HepG2 (cell line): ENCODE data around the gene SFTA2. TPM values are rescaled to one million over a fixed set of nuclear protein-coding genes. Genes with fewer than 3 reads are reported as not detected.
A peak's percentile ranks its signal among the peaks of the same experiment; 100 is the strongest.

Experiments
- BRD4 ChIP-seq: sonication (generic); formaldehyde crosslinking; IDR thresholded peaks from 2 replicates; pipeline ENCODE4 v1.4.0; 2020; ENCODE audit warnings: missing genetic modification reagents
- DRAP1 ChIP-seq: IDR thresholded peaks from 2 replicates; pipeline ENCODE4 v1.6.1; 2016; ENCODE audit warnings: missing genetic modification reagents, missing compliant biosample characterization
- HNF4G ChIP-seq, 2 experiments: sonication (generic) in 1 of 2; formaldehyde crosslinking in 1 of 2; IDR thresholded peaks; 2 replicates each; pipeline versions ENCODE4 v1.4.0 to v1.6.1; 2011 to 2020; ENCODE audit warnings: borderline replicate concordance in 2 of 2, low read depth in 2 of 2, mild to moderate bottlenecking in 2 of 2, low read length in 1 of 2, missing genetic modification reagents in 1 of 2, moderate library complexity in 1 of 2
- IRF2 ChIP-seq: IDR thresholded peaks from 2 replicates; pipeline ENCODE4 v1.6.1; 2018; ENCODE audit warnings: missing genetic modification reagents, missing compliant biosample characterization
- IRX3 ChIP-seq: sonication (generic); formaldehyde crosslinking; IDR thresholded peaks from 2 replicates; pipeline ENCODE4 v1.8.1; 2023; ENCODE audit warnings: mild to moderate bottlenecking, low read depth, missing genetic modification reagents, borderline replicate concordance
- MLLT10 ChIP-seq: sonication (generic); formaldehyde crosslinking; IDR thresholded peaks from 2 replicates; pipeline ENCODE4 v1.4.0; 2020; ENCODE audit warnings: missing genetic modification reagents
- NFRKB ChIP-seq: fragments of 450-650 bp; IDR thresholded peaks from 2 replicates; pipeline ENCODE4 v1.6.1; 2017
- NFYC ChIP-seq: IDR thresholded peaks from 2 replicates; pipeline ENCODE4 v1.6.1; 2016; ENCODE audit warnings: missing genetic modification reagents, missing compliant biosample characterization
- SALL2 ChIP-seq: sonication (generic); formaldehyde crosslinking; IDR thresholded peaks from 2 replicates; pipeline ENCODE4 v1.8.1; 2023; ENCODE audit warnings: mild to moderate bottlenecking, missing genetic modification reagents, inconsistent platforms
- TFDP2 ChIP-seq: sonication (generic); formaldehyde crosslinking; IDR thresholded peaks from 2 replicates; pipeline ENCODE4 v1.4.0; 2020; ENCODE audit warnings: missing genetic modification reagents
- ZFP62 ChIP-seq: sonication (generic); formaldehyde crosslinking; IDR thresholded peaks from 2 replicates; pipeline ENCODE4 v1.4.0; 2020; ENCODE audit warnings: missing genetic modification reagents
- ZNF20 ChIP-seq: sonication (generic); formaldehyde crosslinking; IDR thresholded peaks from 2 replicates; pipeline ENCODE4 v1.4.0; 2020; ENCODE audit warnings: mild to moderate bottlenecking, moderate library complexity, missing genetic modification reagents
- ZNF281 ChIP-seq: sonication (generic); formaldehyde crosslinking; IDR thresholded peaks from 2 replicates; pipeline ENCODE4 v1.4.0; 2020; ENCODE audit warnings: missing genetic modification reagents, borderline replicate concordance
- ZNF383 ChIP-seq: sonication (generic); formaldehyde crosslinking; IDR thresholded peaks from 2 replicates; pipeline ENCODE4 v1.4.0; 2020; ENCODE audit warnings: missing genetic modification reagents, mild to moderate bottlenecking, borderline replicate concordance
- ZNF431 ChIP-seq: sonication (generic); formaldehyde crosslinking; IDR thresholded peaks from 2 replicates; pipeline ENCODE4 v1.9.0; 2022; ENCODE audit warnings: missing genetic modification reagents, low read depth, mild to moderate bottlenecking, borderline replicate concordance
- ZNF574 ChIP-seq: sonication (generic); formaldehyde crosslinking; IDR thresholded peaks from 2 replicates; pipeline ENCODE4 v1.4.0; 2020; ENCODE audit warnings: missing genetic modification reagents
- ZNF747 ChIP-seq: sonication (generic); formaldehyde crosslinking; IDR thresholded peaks from 2 replicates; pipeline ENCODE4 v1.8.1; 2023; ENCODE audit warnings: missing genetic modification reagents, mild to moderate bottlenecking, borderline replicate concordance
- polyA plus RNA-seq, 8 experiments: library from polyadenylated mRNA; depleted of rRNA in 3 of 8; stranded (reverse) in 7 of 8; unstranded in 1 of 8; fragments of >200 nt; fragmentation: Illumina TruSeq in 4 of 8; extraction: Trizol in 4 of 8; gene quantifications; 2 replicates each; pipeline versions ENCODE4 v1.2.1 to v1.2.3, GENCODE V29; 2011 to 2016; ENCODE audit warnings: low read depth in 4 of 8, missing spikeins in 1 of 8, mixed read lengths in 1 of 8; ENCODE audit not compliant: insufficient read depth in 1 of 8
- total RNA-seq, 5 experiments: library from RNA; depleted of rRNA; stranded (reverse); fragments of >200 nt; fragmentation: Illumina TruSeq; extraction: Trizol; gene quantifications; 2 replicates each; pipeline ENCODE4 v1.2.3, GENCODE V29; 2016; ENCODE audit warnings: low read depth in 1 of 5
- TF ChIP-seq, protein P1 (sequence below): sonication (generic); formaldehyde crosslinking; IDR thresholded peaks from 2 replicates; pipeline ENCODE4 v1.5.0; 2020; ENCODE audit warnings: mild to moderate bottlenecking, missing genetic modification reagents

The SFTA2 gene
- total and polyA plus RNA-seq, 2 of the 13 experiments (the other 11 are each of a cell fraction or from before 2014, with no cell fraction given), result not detected

DNA sequence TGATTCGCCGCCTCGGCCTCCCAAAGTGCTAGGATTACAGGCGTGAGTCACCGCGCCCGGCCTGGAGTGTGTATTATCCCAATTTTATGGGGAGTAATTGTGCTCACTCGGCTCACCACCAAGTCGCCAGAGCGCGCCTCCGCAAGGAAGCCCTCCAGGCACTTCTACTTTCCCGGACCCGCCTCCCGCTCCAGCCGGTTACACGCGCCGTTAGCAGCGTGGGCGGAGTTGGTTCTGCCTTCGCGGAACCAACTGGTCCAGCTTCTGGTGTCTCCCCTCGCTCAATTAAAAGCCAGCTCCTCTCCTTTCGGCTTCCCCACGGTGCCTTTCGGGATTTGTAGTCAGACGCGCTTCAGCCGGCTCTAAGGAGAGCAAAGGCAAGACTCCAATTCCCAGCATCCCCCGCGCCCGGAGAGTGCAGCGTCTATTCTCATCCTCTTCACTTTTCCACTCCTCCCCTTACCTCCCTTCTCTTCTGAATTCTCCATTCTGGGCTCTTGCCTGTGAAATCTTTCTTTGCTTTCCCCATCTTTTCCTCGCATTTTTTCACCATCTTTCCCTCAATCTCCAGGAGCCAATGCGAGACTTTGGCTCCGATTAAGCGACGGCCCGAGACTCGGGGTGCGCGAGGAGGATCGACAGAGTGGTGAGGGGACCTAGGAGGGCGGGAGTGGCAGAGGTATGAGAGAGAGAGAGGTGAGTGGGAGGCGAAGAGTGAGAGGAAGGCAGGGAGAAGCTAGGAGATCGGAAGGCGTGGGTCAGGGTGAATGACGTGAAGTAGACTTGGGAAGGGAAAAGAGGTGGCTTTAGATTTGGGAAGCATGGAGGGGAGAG lies 24.0 kb downstream of the SFTA2 start, which contains the start of gene GTF2H4 (continued):
- TF ChIP-seq IRX3 (CRISPR knock-in tag) (0 out of 2 replicates have a peak, but pooled peaks have one; percentile 61), DRAP1 (peak; percentile 62; the same call in 1 of the 2 replicates), IRF2 (peak; percentile 99), MLLT10 (no peak), ZNF574 (peak; percentile 96), ZNF383 (0 out of 2 replicates have a peak, but pooled peaks have one; percentile 77), ZNF747 (peak; percentile 94; the same call in 1 of the 2 replicates), ZNF431 (CRISPR knock-in tag) (no peak), BRD4 (CRISPR knock-in tag) (peak; percentile 80), NFRKB (no peak), TFDP2 (CRISPR knock-in tag) (peak; percentile 78), SALL2 (CRISPR knock-in tag) (no peak), ZNF20 (CRISPR knock-in tag) (no peak), NFYC (CRISPR knock-in tag) (peak; percentile 58), HNF4G (IDR thresholded peaks at IDR 0.05; ENCODE audit: borderline replicate concordance, low read depth, low read length) (no peak), HNF4G (CRISPR knock-in tag; IDR thresholded peaks at IDR 0.05; ENCODE audit: borderline replicate concordance, low read depth) (peak; percentile 68; the same call in 1 of the 2 replicates), ZFP62 (peak; percentile 90; the same call in 1 of the 2 replicates), ZNF281 (no peak; the same call in none of the 2 replicates)
- TF ChIP-seq, protein P1, sequence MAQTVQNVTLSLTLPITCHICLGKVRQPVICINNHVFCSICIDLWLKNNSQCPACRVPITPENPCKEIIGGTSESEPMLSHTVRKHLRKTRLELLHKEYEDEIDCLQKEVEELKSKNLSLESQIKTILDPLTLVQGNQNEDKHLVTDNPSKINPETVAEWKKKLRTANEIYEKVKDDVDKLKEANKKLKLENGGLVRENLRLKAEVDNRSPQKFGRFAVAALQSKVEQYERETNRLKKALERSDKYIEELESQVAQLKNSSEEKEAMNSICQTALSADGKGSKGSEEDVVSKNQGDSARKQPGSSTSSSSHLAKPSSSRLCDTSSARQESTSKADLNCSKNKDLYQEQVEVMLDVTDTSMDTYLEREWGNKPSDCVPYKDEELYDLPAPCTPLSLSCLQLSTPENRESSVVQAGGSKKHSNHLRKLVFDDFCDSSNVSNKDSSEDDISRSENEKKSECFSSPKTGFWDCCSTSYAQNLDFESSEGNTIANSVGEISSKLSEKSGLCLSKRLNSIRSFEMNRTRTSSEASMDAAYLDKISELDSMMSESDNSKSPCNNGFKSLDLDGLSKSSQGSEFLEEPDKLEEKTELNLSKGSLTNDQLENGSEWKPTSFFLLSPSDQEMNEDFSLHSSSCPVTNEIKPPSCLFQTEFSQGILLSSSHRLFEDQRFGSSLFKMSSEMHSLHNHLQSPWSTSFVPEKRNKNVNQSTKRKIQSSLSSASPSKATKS (CRISPR knock-in tag), result 0 out of 2 replicates have a peak, but pooled peaks have one; percentile 62
